Right forelimb (tissue), 1 donor: ENCODE results near the gene ACTN1.
A peak's percentile ranks its signal among the peaks of the same experiment; 100 is the strongest.
"Not testable (repeated sequence)": the region's sequence is repeated elsewhere in the genome, so short reads cannot be mapped to it uniquely, and the experiment has no call there.

Source experiments
- DNase-seq: peaks from one replicate; pipeline ENCODE4 v3.0.0-alpha.2; 2018

Gene ACTN1

DNA sequence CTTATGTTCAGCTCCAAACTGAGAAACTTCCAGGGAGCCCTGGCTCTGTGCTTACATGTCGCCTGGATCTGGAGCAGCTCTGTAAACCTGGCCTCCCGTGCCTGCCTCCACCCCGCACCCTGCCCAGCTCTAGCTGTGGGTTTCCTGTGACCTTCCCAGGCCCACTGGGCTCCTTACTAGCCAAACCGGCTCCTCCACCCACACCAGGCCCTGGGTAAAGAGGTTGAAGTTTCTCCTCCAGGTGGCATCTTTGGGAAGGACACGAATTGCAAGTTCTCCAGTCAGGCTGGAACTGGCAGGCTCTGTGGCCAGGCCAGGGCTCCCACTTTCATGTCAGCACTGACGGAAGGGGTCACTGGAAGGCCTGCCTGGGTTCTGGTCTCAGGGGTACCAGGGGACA is 125.4 kb downstream of the ACTN1 start:
- DNase-seq, result no peak

DNA sequence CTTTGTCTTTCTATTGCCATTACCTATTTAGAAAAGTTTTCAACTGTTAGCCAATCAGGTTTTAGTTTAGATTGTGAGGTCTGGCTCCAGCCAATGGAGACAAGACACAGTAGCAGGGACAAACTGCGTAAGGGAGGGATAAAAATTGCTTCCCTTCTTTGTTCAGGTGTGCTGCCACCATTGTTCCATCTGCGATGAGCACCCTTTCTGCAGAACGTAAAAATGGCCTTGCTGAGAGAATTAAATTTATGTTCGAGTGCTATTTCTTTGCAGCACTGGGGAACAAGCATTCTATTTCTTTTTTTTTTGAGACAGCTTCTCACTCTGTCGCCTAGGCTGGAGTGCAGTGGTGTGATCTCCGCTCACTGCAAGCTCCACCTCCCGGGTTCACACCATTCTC is 126.6 kb downstream of the ACTN1 start:
- not testable (repeated sequence) for DNase-seq

DNA sequence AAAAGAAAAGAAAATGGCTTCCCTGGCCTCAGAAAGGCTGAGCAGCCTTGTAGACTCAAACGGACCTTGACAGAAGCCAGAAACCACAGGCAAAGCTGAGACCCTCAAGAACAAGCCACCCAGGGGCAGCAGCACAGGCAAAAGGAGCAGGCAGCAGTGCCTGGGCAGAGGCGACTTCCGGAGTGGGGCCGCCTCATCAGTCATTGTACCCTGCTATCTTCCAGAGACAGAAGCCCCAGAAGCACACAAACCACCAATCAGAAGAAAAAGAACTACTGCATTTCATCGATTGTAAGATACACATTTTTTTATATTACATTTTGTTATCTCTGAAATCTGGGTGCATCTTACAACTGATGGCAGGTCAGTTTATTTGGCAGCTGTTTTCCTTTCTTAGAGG is 128.0 kb downstream of the ACTN1 start:
- DNase-seq, result no peak

DNA sequence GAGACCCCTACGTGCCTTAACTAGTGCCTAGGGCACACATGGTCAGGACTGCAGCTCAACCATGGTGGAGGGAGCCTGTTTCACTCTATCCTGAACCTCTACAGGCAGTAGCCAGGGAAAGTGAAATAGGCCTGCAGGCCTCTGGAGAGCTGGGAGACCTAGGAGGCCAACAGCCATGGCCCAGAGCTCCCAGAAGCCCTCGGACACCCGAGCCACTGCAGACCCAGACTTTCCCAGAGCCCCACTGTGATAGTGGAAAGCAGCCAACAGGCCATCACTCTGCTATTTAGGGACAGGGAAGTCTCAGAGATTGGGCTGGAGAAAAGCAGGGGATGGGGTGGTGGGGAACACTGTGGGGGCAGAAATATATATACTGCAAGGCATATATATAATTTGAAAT is 129.7 kb downstream of the ACTN1 start:
- no peak for DNase-seq

- no peak for DNase-seq
Observed at GRCh38 chr14:68848253-68848652, 130.8 kb downstream of the ACTN1 start.

GRCh38 chr14:68847640-68848039 is 131.5 kb downstream of the ACTN1 start:
- not testable (repeated sequence) for DNase-seq

GRCh38 chr14:68846466-68846865 is 132.6 kb downstream of the ACTN1 start:
- no peak for DNase-seq

DNA sequence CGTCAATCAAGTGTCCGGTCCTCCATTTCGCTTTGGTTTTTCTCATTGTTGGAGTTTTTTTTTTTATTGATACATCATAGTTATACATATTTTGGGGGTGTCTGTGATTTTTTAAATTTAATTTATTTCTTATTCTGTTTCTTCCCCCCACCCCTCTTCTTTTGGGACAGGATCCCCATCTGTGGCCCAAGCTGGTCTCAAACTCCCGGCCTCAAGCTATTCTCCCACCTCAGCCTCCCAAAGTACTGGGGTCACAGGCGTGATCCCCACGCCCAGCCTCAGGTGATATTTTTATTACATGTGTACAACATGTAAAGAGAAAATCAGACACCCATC is 134.9 kb downstream of the ACTN1 start:
- DNase-seq, result no peak

GRCh38 chr14:68843471-68844209 is 135.5 kb downstream of the ACTN1 start:
- peak; percentile 90 for DNase-seq

- DNase-seq, result no peak
Observed at GRCh38 chr14:68842298-68842697, 136.8 kb downstream of the ACTN1 start.

- no peak for DNase-seq
Observed at GRCh38 chr14:68841016-68841809, 137.9 kb downstream of the ACTN1 start.

DNA sequence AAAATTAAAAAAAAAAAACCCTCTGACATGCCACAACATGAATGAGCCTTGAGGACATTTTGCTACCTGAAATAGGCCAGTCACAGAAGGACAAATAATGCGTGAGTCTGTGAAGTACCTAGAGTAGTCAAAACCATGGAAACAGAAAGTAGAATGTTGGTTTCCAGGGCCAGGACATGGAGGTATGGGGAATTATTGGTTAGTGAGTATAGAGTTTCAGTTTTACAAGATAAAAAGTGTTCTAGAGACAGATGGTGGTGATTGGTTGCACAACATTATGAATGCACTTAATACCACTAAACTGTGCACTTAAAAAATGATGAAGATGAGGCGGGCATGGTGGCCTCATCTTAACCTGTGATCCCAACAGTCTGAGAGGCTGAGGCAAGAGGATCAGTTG is 138.6 kb downstream of the ACTN1 start:
- no peak for DNase-seq

- DNase-seq, result no peak
Observed at GRCh38 chr14:68836082-68836481, 143.0 kb downstream of the ACTN1 start.

DNA sequence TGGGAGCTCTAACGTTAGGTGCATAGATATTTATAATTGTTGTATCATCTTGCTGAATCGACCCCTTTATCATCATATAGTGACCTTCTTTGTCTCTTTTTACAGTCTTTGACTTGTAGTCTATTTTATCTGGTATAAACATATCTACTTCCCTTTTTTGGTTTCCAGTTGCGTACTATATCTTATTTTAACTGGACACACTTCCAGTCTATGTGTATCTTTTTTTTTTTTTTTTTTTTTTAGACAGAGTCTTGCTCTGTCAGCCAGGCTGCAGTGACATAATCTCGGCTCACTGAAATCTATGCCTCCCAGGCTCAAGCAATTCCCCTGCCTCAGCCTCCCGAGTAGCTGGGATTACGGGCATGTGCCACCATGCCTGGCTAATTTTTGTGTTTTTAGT is 144.3 kb downstream of the ACTN1 start:
- no peak for DNase-seq

DNA sequence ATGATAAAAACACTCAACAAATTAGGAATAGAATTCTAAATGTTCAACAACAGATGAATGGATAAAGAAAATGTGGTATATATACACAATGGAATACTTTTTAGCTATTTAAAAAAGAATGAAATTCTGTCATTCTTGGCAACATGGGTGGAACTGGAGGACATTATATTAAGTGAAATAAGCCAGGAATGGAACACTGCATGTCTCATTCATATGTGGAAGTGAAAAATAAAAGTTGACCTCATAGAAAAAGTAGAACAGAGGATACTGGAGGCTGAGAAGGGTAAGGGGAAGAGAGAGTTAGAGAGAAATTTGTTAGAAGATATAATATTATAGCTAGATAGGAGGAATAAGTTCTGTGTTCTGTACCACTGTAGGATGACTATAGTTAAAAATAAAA is 150.4 kb downstream of the ACTN1 start:
- DNase-seq, result no peak

DNA sequence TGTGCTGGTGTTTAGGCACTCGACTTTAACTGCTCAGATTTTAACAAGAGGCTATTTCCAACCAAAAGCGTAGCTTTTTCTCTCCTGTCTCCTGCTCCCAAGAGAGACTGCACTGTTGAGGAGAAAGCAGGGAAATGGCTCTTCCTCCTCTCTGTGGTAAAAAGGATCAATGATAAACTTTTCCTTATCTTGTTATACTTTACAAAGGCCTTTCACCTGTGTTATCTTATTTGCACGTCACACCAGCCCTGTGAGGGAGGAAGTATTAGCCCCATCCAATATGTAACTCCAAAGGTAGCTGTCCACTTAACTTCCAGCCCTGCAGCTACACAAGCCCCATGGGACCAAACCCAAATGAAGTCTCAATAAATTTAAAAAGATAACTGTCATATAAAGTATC is 153.4 kb downstream of the ACTN1 start:
- DNase-seq, result no peak

DNA sequence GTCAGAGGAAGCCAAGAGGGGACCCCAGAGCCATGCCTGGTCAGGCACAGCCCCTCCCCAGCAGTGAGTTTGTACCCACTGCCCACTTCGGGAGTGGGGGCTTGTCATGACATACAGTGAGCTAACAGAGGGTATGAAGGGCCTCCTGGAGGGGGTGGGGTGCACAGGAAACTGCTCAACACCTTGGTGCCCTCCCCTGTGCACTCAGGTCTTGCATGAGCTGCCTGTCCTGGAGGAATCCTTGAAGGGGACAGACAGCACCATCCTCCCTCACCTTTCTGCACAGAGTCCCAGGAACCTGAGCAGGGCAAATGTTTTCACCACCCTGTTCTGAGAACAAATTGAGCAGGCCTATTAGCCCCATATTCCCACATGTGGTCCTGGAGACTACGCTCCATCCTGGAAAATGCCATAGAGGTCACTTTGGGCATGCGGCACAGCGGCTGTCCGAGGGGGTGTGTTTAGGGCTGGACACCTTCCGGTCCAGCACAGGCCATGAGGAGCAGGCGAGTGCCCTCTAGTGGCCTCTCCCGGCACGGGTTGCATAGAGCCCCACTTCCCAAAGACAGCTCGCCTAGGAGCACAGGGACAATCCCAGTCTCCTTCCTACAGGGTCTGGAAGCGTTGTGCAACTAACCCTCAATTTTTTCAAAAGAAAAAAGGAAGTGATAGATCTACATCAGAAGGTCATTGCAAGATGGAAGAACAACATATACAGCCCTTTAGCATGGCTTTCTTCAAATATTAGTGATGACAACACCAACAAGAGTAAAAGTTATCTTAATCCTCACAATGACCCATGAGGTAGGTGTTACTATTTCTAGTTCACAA is 154.4 kb downstream of the ACTN1 start:
- DNase-seq, result peak; percentile 79

GRCh38 chr14:68824207-68824516 is 154.9 kb downstream of the ACTN1 start:
- DNase-seq, result no peak
